Measurements from ENCODE around the gene DACT3. TPM values are rescaled to one million over a fixed set of nuclear protein-coding genes. Genes with fewer than 3 reads are reported as not detected.
A peak's percentile ranks its signal among the peaks of the same experiment; 100 is the strongest.

Gene DACT3
- total and polyA plus RNA-seq, 2 of the 13 experiments (the other 11 are each of a cell fraction or from before 2014, with no cell fraction given) = 0.04 TPM; not detected in 1

- TF ChIP-seq BRF2 (CRISPR knock-in tag; IDR thresholded peaks at IDR 0.05) (no peak), SMARCE1 (IDR thresholded peaks at IDR 0.05; ENCODE audit: borderline replicate concordance) (no peak), TEAD3 (CRISPR knock-in tag; optimal IDR thresholded peaks at IDR 0.05; ENCODE audit: borderline replicate concordance) (peak; percentile 79), ZNF180 (CRISPR knock-in tag; IDR thresholded peaks at IDR 0.05; ENCODE audit: borderline replicate concordance, low read depth) (no peak), ZFP41 (CRISPR knock-in tag; IDR thresholded peaks at IDR 0.05; ENCODE audit: borderline replicate concordance) (no peak), SRY (CRISPR knock-in tag; IDR thresholded peaks at IDR 0.05) (0 out of 2 replicates have a peak, but pooled peaks have one; percentile 72), NKX3-1 (CRISPR knock-in tag; IDR thresholded peaks at IDR 0.05) (0 out of 2 replicates have a peak, but pooled peaks have one; percentile 47), SPEN (CRISPR knock-in tag; IDR thresholded peaks at IDR 0.05; ENCODE audit: low read depth) (peak; percentile 90), MIER3 (CRISPR knock-in tag; IDR thresholded peaks at IDR 0.05; ENCODE audit: borderline replicate concordance) (peak; percentile 52; the same call in 1 of the 2 replicates), ARID2 (CRISPR knock-in tag; IDR thresholded peaks at IDR 0.05; ENCODE audit: borderline replicate concordance) (no peak), KLF16 (CRISPR knock-in tag; IDR thresholded peaks at IDR 0.05) (peak in 1 of 2 experiments; percentile 92; a peak in 2 of 4 replicates), JARID2 (CRISPR knock-in tag; IDR thresholded peaks at IDR 0.05; ENCODE audit: insufficient replicate concordance) (peak; percentile 89), ZNF550 (CRISPR knock-in tag; IDR thresholded peaks at IDR 0.05; ENCODE audit: borderline replicate concordance) (no peak), ZFP82 (CRISPR knock-in tag; IDR thresholded peaks at IDR 0.05; ENCODE audit: borderline replicate concordance) (no peak; the same call in 1 of the 2 replicates)
- TF ChIP-seq, protein P1, sequence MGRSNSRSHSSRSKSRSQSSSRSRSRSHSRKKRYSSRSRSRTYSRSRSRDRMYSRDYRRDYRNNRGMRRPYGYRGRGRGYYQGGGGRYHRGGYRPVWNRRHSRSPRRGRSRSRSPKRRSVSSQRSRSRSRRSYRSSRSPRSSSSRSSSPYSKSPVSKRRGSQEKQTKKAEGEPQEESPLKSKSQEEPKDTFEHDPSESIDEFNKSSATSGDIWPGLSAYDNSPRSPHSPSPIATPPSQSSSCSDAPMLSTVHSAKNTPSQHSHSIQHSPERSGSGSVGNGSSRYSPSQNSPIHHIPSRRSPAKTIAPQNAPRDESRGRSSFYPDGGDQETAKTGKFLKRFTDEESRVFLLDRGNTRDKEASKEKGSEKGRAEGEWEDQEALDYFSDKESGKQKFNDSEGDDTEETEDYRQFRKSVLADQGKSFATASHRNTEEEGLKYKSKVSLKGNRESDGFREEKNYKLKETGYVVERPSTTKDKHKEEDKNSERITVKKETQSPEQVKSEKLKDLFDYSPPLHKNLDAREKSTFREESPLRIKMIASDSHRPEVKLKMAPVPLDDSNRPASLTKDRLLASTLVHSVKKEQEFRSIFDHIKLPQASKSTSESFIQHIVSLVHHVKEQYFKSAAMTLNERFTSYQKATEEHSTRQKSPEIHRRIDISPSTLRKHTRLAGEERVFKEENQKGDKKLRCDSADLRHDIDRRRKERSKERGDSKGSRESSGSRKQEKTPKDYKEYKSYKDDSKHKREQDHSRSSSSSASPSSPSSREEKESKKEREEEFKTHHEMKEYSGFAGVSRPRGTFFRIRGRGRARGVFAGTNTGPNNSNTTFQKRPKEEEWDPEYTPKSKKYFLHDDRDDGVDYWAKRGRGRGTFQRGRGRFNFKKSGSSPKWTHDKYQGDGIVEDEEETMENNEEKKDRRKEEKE (IDR thresholded peaks at IDR 0.05) = no peak
- TF ChIP-seq, protein P2, sequence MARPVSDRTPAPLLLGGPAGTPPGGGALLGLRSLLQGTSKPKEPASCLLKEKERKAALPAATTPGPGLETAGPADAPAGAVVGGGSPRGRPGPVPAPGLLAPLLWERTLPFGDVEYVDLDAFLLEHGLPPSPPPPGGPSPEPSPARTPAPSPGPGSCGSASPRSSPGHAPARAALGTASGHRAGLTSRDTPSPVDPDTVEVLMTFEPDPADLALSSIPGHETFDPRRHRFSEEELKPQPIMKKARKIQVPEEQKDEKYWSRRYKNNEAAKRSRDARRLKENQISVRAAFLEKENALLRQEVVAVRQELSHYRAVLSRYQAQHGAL (CRISPR knock-in tag; IDR thresholded peaks at IDR 0.05; ENCODE audit: not compliant biosample characterization) = no peak
- TF ChIP-seq, protein P3, sequence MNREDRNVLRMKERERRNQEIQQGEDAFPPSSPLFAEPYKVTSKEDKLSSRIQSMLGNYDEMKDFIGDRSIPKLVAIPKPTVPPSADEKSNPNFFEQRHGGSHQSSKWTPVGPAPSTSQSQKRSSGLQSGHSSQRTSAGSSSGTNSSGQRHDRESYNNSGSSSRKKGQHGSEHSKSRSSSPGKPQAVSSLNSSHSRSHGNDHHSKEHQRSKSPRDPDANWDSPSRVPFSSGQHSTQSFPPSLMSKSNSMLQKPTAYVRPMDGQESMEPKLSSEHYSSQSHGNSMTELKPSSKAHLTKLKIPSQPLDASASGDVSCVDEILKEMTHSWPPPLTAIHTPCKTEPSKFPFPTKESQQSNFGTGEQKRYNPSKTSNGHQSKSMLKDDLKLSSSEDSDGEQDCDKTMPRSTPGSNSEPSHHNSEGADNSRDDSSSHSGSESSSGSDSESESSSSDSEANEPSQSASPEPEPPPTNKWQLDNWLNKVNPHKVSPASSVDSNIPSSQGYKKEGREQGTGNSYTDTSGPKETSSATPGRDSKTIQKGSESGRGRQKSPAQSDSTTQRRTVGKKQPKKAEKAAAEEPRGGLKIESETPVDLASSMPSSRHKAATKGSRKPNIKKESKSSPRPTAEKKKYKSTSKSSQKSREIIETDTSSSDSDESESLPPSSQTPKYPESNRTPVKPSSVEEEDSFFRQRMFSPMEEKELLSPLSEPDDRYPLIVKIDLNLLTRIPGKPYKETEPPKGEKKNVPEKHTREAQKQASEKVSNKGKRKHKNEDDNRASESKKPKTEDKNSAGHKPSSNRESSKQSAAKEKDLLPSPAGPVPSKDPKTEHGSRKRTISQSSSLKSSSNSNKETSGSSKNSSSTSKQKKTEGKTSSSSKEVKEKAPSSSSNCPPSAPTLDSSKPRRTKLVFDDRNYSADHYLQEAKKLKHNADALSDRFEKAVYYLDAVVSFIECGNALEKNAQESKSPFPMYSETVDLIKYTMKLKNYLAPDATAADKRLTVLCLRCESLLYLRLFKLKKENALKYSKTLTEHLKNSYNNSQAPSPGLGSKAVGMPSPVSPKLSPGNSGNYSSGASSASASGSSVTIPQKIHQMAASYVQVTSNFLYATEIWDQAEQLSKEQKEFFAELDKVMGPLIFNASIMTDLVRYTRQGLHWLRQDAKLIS (CRISPR knock-in tag; IDR thresholded peaks at IDR 0.05) = 0 out of 2 replicates have a peak, but pooled peaks have one; percentile 43
Measured at GRCh38 chr19:46600384-46601317, 60.3 kb downstream of the DACT3 start (continued).

All from HepG2 (cell line).